ENCODE data around the gene JTB. TPM values are rescaled to one million over a fixed set of nuclear protein-coding genes. Genes with fewer than 3 reads are reported as not detected.

Gene JTB
- total and polyA plus RNA-seq, 7 donors = 87.6 to 266 (median 118) TPM

GRCh38 chr1:153942766-153943549 lies 34.5 kb downstream of the JTB start:
- Histone ChIP-seq H3K36me3 (ENCODE audit: insufficient read depth in 1 of 2, low read depth in 1 of 2) (peaks cover 7 to 59% of the 10 kb centered on the region in 2 donors), H3K9me3 (no peaks in the 10 kb centered on the region), H3K4me3 (no peak overlapping the region), H3K27ac (no peak overlapping the region), H3K27me3 (ENCODE audit: insufficient read depth in 3 of 3, low read length in 2 of 3) (no peaks in the 10 kb centered on the region), H3K4me1 (peaks cover 24% of the 10 kb centered on the region)
- intact Hi-C loops (cut with DNase I) = loop anchor here (2.0 to 10.0 kb wide), 3 partner anchors 18 to 268 kb away; partner anchors contain the start of genes ILF2 (in 1 of the 2) and NPR1 (in 1 of the 2)
- DNase-seq (no peak), ATAC-seq (no peak)
- no peak for TF ChIP-seq CTCF (IDR thresholded peaks at IDR 0.05)
- WGBS, 3 donors = 67 to 82% (median 68%) methylated on average over 11 of the region's 11 CpGs

- H3K27ac ChIP-seq = no peak overlapping the region
- no peak for ATAC-seq
These were observed 35.4 kb downstream of the JTB start for GRCh38 chr1:153941826-153942725.

GRCh38 chr1:153940756-153941155 lies 36.7 kb downstream of the JTB start:
- intact Hi-C loops (cut with DNase I) = loop anchor here in 1 of 2 donors (10.0 kb wide), 2 partner anchors 146 to 266 kb away; partner anchors contain the start of genes ILF2 and NPR1
- Histone ChIP-seq H3K4me1 (peaks cover 16% of the 10 kb centered on the region), H3K36me3 (ENCODE audit: insufficient read depth in 1 of 2, low read depth in 1 of 2) (peaks cover 9 to 73% of the 10 kb centered on the region in 2 donors), H3K27ac (no peak overlapping the region), H3K9me3 (no peaks in the 10 kb centered on the region), H3K27me3 (ENCODE audit: insufficient read depth in 3 of 3, low read length in 2 of 3) (no peaks in the 10 kb centered on the region), H3K4me3 (no peak overlapping the region)
- WGBS, 3 donors = 68 to 72% (median 70%) methylated on average over 8 of the region's 8 CpGs
- no peak for TF ChIP-seq CTCF (IDR thresholded peaks at IDR 0.05)
- DNase-seq = no peak
- no peak for ATAC-seq

More at GRCh38 chr1:153941826-153942725, 35.4 kb downstream of the JTB start:
- 93 to 94% (median 94%) methylated on average over 34 of the region's 34 CpGs for WGBS, 3 donors
- no peak for TF ChIP-seq CTCF (IDR thresholded peaks at IDR 0.05)
- Histone ChIP-seq H3K9me3 (no peaks in the 10 kb centered on the region), H3K27me3 (ENCODE audit: insufficient read depth in 3 of 3, low read length in 2 of 3) (no peaks in the 10 kb centered on the region), H3K36me3 (ENCODE audit: insufficient read depth in 1 of 2, low read depth in 1 of 2) (peaks cover 7 to 59% of the 10 kb centered on the region in 2 donors), H3K4me1 (peaks cover 21% of the 10 kb centered on the region), H3K4me3 (no peak overlapping the region)
- DNase-seq = no peak
- intact Hi-C loops (cut with DNase I) = loop anchor here (2.0 to 10.0 kb wide), 3 partner anchors 17 to 267 kb away; partner anchors contain the start of genes ILF2 (in 1 of the 2) and NPR1 (in 1 of the 2)

- H3K27ac ChIP-seq = no peak overlapping the region
- peaks cover 9 to 85% of the 10 kb centered on the region in 2 donors for H3K36me3 ChIP-seq (ENCODE audit: insufficient read depth in 1 of 2, low read depth in 1 of 2)
- H3K4me1 ChIP-seq = peaks cover 8% of the 10 kb centered on the region
- ATAC-seq = no peak
- intact Hi-C loops (cut with DNase I) = no loop called here
- no peak for DNase-seq
- H3K4me3 ChIP-seq = no peak overlapping the region
- no peaks in the 10 kb centered on the region for H3K27me3 ChIP-seq (ENCODE audit: insufficient read depth in 3 of 3, low read length in 2 of 3)
- no peaks in the 10 kb centered on the region for H3K9me3 ChIP-seq
- 91 to 94% (median 93%) methylated on average over 12 of the region's 12 CpGs for WGBS, 3 donors
- no peak for TF ChIP-seq CTCF (IDR thresholded peaks at IDR 0.05)
These were observed 38.0 kb downstream of the JTB start for GRCh38 chr1:153939476-153939875.
